Gastroesophageal sphincter (tissue), 3 donors: ENCODE data around the gene SEMA4D.

Experiments used
- CTCF ChIP-seq, 4 experiments: fragments of 200-600 bp in 2 of 4; fragments of 450-650 bp in 2 of 4; sonication (generic) in 1 of 4; IDR thresholded peaks; one replicate each; pipeline ENCODE4 v1.5.1; 2017 to 2019; ENCODE audit warnings: antibody characterized with exemption in 4 of 4, mild to moderate bottlenecking in 2 of 4, moderate library complexity in 2 of 4
- POLR2A ChIP-seq, 2 donors: fragments of 450-650 bp; IDR thresholded peaks; one replicate each; pipeline ENCODE4 v1.6.1; 2017; ENCODE audit warnings: antibody characterized with exemption in 2 of 2, mild to moderate bottlenecking in 2 of 2, moderate library complexity in 1 of 2

DNA sequence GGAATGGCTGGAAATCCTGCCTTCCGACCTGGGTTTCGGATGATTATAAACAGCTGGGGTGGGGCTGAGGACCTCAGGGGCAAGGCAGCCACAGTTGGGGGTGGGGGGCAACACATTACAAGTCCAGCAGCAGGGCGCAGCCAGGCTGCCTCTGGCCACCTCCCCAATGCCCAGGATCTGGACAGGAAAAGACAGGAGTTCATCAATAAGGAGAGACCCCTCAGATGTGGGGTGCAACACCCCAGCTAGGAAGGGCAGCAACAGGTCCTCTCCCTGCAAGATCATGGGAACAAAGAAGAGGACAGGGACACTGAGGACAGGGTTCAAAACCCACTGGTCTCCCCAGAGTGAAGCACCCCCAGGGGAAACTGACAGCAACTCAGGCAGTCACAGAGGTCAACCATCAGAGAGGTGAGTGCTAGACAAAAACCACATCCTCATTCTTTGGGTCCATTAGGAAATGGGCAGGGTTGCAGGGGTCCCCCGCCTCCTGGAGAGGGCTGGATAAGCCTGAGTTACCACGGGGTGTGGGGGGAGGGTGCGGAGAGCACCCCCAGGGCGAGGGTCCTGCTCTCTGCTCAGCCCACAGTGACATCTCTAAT lies 33.5 kb downstream of the SEMA4D start:
- TF ChIP-seq CTCF (IDR thresholded peaks at IDR 0.05) (no peak), POLR2A (IDR thresholded peaks at IDR 0.05) (no peak)
